Kidney epithelial cell (primary cell): ENCODE data around the gene ZNF419. TPM values are rescaled to one million over a fixed set of nuclear protein-coding genes. Genes with fewer than 3 reads are reported as not detected.
"Not testable (repeated sequence)": the region's sequence is repeated elsewhere in the genome, so short reads cannot be mapped to it uniquely, and the experiment has no call there.

Experiments used
- DNase-seq: peaks from one replicate; pipeline ENCODE4 v3.0.0-alpha.2; 2010; ENCODE audit warnings: low read depth
- H3K27me3 ChIP-seq: 2 replicates; pipeline ENCODE4 v1.6.0; 2011; ENCODE audit warnings: low read length; ENCODE audit not compliant: control insufficient read depth, insufficient read depth
- H3K36me3 ChIP-seq: 2 replicates; pipeline ENCODE4 v1.5.1; 2011; ENCODE audit warnings: low read length; ENCODE audit not compliant: control insufficient read depth, insufficient read depth
- H3K4me3 ChIP-seq: 2 replicates; pipeline ENCODE4 v1.5.1; 2011; ENCODE audit warnings: low read depth, mild to moderate bottlenecking, control low read depth, low read length
- total RNA-seq: library from RNA; depleted of rRNA; stranded (reverse); fragments of >200 nt; gene quantifications from 2 replicates; pipeline ENCODE4 v1.2.3, GENCODE V29; 2015
- TF ChIP-seq, protein P1 (sequence below): IDR thresholded peaks from 2 replicates; pipeline ENCODE4 v1.5.1; 2011; ENCODE audit warnings: mild to moderate bottlenecking, moderate library complexity, low read length, control low read depth, inconsistent platforms; ENCODE audit not compliant: insufficient read depth, poor library complexity, severe bottlenecking

Gene ZNF419
- total RNA-seq, 1 donor from 2014 or later = 11.4 TPM

DNA sequence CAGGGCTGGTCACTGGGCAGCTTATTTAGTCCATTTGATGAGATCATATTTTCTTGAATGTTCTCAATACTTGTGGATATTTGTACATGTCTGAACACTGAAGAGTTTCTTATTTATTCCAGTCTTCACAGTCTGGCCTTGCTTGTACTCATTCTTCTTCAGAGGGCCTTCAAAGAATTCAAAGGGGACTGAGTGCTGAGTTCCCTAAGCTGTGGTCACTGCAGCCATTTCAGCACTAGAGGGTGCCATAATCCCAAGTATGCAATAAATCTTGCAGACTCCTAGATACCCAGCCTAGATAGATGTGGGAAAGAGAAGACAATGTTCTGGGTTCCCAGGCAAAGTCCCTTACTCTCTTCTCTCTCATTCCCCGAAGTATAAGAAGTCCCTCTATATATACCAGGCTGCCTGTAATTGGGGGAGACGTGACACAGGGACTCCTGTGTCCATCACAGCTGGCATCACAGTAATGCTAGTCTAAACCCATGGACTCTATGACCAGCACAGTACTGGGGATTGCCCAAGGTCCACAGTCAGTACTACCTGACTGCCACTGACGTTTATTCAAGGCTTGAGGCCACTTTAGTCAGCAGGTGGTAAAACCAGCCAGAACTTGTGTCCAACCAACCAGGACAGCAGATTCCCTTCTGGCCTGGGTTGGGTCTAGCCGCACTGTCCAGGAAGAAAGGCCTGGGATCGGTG, 21.7 kb upstream of the ZNF419 start:
- no peaks in the 10 kb centered on the region for H3K36me3 ChIP-seq
- no peak for DNase-seq

DNA sequence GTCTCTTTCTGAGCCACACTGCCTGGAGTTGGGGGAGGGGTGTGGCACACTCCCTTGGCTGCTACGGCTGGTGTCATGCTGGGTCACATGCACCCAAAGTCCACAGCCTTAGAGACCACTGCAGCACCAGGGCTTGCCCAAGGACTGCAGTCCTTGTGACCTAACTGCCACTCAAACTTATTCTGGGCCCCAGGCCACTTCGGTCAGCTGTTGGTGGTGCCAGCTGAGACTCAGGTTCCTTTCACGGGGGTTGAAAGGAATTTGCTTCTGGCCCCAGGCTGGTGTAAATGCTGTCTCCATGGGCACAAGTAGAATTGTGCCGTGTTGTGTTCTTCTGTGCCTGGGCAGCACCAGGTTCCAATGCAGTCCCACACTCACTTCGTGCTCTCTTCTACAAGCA, 21.1 kb upstream of the ZNF419 start:
- TF ChIP-seq, protein P1, sequence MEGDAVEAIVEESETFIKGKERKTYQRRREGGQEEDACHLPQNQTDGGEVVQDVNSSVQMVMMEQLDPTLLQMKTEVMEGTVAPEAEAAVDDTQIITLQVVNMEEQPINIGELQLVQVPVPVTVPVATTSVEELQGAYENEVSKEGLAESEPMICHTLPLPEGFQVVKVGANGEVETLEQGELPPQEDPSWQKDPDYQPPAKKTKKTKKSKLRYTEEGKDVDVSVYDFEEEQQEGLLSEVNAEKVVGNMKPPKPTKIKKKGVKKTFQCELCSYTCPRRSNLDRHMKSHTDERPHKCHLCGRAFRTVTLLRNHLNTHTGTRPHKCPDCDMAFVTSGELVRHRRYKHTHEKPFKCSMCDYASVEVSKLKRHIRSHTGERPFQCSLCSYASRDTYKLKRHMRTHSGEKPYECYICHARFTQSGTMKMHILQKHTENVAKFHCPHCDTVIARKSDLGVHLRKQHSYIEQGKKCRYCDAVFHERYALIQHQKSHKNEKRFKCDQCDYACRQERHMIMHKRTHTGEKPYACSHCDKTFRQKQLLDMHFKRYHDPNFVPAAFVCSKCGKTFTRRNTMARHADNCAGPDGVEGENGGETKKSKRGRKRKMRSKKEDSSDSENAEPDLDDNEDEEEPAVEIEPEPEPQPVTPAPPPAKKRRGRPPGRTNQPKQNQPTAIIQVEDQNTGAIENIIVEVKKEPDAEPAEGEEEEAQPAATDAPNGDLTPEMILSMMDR = no peak
- DNase-seq = no peak
- no peak overlapping the region for H3K4me3 ChIP-seq

More for the DNA sequence above, 21.7 kb upstream of the ZNF419 start:
- Histone ChIP-seq H3K27me3 (no peaks in the 10 kb centered on the region), H3K4me3 (no peak overlapping the region)
- TF ChIP-seq, protein P1 = peak; percentile 7

DNA sequence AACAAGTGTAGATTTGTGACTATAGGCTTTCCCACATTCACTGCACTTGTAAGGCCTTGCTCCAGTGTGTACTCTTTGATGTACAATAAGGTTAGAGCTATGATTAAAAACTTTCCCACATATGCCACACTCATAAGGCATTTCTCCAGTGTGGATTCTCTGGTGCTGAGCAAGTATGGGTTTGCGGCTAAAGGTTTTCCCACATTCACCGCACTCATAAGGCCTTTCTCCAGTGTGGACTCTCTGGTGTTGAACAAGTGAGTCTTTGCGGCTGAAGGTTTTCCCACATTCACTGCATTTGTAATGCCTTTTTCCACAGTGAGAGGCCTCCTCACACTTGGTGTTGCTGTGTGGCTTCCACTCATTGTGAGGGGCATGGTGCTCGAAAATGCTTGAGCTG, 13.9 kb upstream of the ZNF419 start:
- Histone ChIP-seq H3K36me3 (peaks cover 8% of the 10 kb centered on the region), H3K4me3 (no peak overlapping the region), H3K27me3 (no peaks in the 10 kb centered on the region)
- DNase-seq = no peak
- TF ChIP-seq, protein P1 = no peak

More for the DNA sequence above, 21.1 kb upstream of the ZNF419 start:
- no peaks in the 10 kb centered on the region for H3K27me3 ChIP-seq
- H3K36me3 ChIP-seq = no peaks in the 10 kb centered on the region

DNA sequence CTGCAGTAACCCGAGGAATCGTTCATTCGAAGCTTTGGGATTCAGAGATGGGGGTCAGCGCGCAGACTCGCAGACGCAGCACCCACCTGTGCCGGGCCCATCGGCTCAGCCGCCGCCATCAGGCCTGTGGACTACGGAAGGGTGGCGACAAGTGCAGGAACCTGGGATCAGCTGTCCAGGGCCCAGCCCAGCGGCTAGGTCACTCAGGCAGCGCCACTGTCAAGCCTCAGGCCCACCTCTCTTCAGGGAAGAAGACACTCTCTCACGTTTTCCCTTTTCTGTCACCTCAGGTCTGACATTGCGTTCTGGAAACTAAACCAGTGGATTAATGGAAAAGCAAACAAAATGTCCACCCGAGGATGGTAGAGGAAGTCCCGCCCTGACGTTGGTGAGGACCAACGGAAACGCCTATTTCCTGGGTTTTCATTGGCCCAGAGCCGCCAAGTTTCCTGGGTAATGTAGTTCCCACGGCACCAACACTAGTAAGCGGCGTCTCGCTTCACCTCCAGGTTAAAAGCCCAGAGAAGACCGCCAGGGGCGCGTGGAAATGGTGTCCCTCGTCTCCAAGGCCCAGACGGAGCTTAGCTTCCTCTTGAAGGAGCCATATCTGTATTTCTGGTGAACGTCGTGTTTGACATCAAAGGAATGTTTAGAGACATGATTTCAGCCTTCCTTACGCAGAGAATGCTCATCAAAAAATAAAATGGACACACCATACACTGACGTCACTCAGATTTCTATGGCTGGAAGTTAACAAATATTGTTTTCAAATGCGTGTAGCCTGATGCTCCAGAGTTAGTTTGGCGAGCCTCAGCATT, 10.2 kb upstream of the ZNF419 start, which contains the start of gene ZNF772:
TSS of gene ZNF772 (minus strand) at position 376 of the 818 bp plus-strand sequence. CDS start at position 119, 257 bp downstream.
- TF ChIP-seq, protein P1 = peak; percentile 70
- DNase-seq = peak; percentile 82
- H3K27me3 ChIP-seq = no peaks in the 10 kb centered on the region
- peak within 1 kb of the TSS; percentile 94 for H3K4me3 ChIP-seq
- peaks cover 8% of the 10 kb centered on the region for H3K36me3 ChIP-seq

DNA sequence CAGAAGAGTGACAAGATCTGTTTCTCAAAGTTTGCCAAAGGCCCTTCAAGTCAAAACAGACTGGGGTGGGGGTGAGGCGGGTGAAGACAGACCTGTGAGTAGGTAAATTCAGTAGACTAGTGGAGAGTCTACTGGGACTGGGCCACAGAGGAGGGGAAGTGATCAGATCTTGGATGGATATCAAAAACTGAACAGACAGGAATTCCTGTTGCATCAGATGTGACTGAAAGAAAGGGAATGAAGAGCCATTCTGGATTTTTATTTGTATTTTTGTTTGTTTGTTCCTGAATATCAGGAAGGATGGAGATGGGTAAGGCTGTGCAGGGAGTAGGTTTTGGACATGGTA, 722 bp downstream of the ZNF419 start:
- H3K27me3 ChIP-seq, H3K36me3 ChIP-seq, DNase-seq: not testable (repeated sequence)
- H3K4me3 ChIP-seq = peak overlapping the region; percentile 26

DNA sequence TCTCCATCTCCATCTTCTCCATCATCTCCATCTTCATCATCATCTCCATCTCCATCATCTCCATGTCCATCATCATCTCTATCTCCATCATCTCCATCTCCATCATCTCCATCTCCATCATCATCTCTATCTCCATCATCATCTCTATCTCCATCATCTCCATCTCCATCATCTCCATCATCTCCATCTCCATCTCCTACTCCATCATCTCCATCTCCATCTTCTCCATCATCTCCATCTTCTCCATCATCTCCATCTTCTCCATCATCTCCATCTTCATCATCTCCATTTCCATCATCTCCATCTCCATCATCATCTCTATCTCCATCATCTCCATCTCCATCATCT, 11.8 kb downstream of the ZNF419 start:
- not testable (repeated sequence) for DNase-seq, H3K36me3 ChIP-seq, H3K4me3 ChIP-seq, H3K27me3 ChIP-seq

DNA sequence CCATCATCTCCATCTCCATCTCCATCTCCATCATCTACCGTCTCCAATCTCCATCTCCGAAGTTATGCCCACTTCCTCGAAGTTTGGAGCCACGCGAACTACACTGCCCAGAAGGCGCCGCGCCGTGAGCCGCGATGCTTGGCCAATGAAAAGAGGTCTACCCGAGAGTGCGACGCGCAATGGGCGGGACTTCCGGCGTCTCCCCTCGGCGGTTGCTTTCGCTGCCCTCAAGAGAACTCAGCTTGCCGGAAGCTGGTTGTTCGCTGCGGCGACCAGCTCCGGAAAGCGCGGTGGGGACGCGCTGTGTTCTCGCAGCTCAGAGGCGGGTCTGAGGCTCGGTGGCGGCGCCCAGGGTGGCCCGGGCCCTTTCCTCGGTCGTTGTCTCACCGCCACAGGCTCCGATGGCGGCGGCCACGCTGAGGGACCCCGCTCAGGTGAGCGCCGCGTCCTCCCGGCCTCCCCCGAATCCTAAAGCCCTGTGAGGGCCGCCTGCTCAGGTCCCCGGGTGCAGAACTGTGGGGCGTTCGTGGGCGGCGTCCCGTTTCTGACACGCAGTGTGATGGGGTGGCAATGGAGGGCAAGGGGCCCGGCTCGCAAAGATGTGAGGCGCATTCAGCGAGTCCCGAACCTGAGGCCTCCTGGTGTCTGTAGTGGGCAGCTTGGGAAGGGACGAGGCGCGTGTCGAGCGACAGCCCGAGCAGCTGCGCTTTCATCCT, 12.3 kb downstream of the ZNF419 start, which contains the start of gene ZNF773:
TSS of gene ZNF773 (plus strand) at position 259 of the 716 bp plus-strand sequence. CDS start at position 402, 143 bp downstream.
- peak within 1 kb of the TSS; percentile 77 for H3K4me3 ChIP-seq
- peak; percentile 77 for DNase-seq
- not testable (repeated sequence) for H3K27me3 ChIP-seq, H3K36me3 ChIP-seq

DNA sequence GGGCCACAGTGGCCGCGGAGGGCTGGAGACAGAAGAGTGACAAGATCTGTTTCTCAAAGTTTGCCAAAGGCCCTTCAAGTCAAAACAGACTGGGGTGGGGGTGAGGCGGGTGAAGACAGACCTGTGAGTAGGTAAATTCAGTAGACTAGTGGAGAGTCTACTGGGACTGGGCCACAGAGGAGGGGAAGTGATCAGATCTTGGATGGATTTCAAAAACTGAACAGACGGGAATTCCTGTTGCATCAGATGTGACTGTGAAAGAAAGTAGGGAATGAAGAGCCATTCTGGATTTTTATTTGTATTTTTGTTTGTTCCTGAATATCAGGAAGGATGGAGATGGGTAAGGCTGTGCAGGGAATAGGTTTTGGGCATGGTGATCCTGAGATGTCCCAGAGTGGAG, 12.8 kb downstream of the ZNF419 start:
- not testable (repeated sequence) for DNase-seq, H3K27me3 ChIP-seq, H3K36me3 ChIP-seq
- peak overlapping the region; percentile 28 for H3K4me3 ChIP-seq
